HepG2 (cell line): ENCODE results near the gene HPCAL1. TPM values are rescaled to one million over a fixed set of nuclear protein-coding genes. Genes with fewer than 3 reads are reported as not detected.
A peak's percentile ranks its signal among the peaks of the same experiment; 100 is the strongest.

Experiments used
- ATAC-seq: fragments of 200-7000 bp; cut with Tn5 transposase; 3 replicates; pipeline ENCODE4 v1.9.1; 2020; ENCODE audit warnings: mild to moderate bottlenecking, moderate library complexity
- BruUV-seq: library from RNA; stranded (reverse); fragments of 400-500 nt; replicated peaks from 2 replicates; lab custom pipeline; 2021; lab: Mats Ljungman, UMichigan
- CTCF ChIA-PET: fragments of 300-600 bp; formaldehyde crosslinking; extraction: SDS; loops from one replicate; lab custom pipeline; 2021; ENCODE audit warnings: low total read pairs, inconsistent platforms, low intra/inter-chr PET ratio; lab: Yijun Ruan, JAX
- POLR2A ChIA-PET: fragments of 350-600 bp; sonication (Branson Sonifier 250); formaldehyde crosslinking; loops from one replicate; lab custom pipeline; 2020; ENCODE audit warnings: antibody characterized with exemption, inconsistent platforms; lab: Yijun Ruan, JAX
- DNase-seq: peaks from one replicate; pipeline ENCODE4 v3.0.0-alpha.2; 2015; ENCODE audit warnings: low spot score
- FAIRE-seq: peaks from 3 replicates; lab custom pipeline; 2011; peaks lifted over from hg19 to GRCh38; lab: Jason Lieb, UNC
- H2AFZ ChIP-seq: one replicate; pipeline ENCODE4 v1.6.1; 2011; ENCODE audit warnings: low read length, inconsistent platforms
- H3K27ac ChIP-seq: fragments of 300-600 bp; 3 replicates; pipeline ENCODE4 v1.8.0; 2011; ENCODE audit warnings: mixed run types, mild to moderate bottlenecking, mixed read lengths, low read length, inconsistent platforms; ENCODE audit not compliant: insufficient read depth; ENCODE audit errors: extremely low read length
- H3K27me3 ChIP-seq, 2 experiments: fragments of 200-600 bp in 1 of 2; 2 replicates in 1 of 2; 3 replicates in 1 of 2; pipeline versions ENCODE4 v1.6.0 to v1.8.0; 2011; ENCODE audit warnings: low read length in 2 of 2, mild to moderate bottlenecking in 2 of 2, moderate library complexity in 2 of 2, inconsistent platforms in 1 of 2; ENCODE audit not compliant: insufficient read depth in 2 of 2, control insufficient read depth in 1 of 2
- H3K36me3 ChIP-seq, 2 experiments: fragments of 200-600 bp in 1 of 2; replicated peaks in 1 of 2; 2 replicates in 1 of 2; 3 replicates in 1 of 2; pipeline versions ENCODE4 v1.5.1 to v1.8.0; 2011; ENCODE audit warnings: low read length in 2 of 2, inconsistent platforms in 1 of 2; ENCODE audit not compliant: insufficient read depth in 2 of 2, control insufficient read depth in 1 of 2
- H3K4me1 ChIP-seq: 2 replicates; pipeline ENCODE4 v1.5.1; 2012; ENCODE audit warnings: low read length, inconsistent platforms; ENCODE audit not compliant: insufficient read depth
- H3K4me2 ChIP-seq: 2 replicates; pipeline ENCODE4 v1.6.0; 2011; ENCODE audit warnings: low read depth, low read length, inconsistent platforms
- H3K4me3 ChIP-seq, 3 experiments: fragments of 200-600 bp in 1 of 3; sonication (generic), shearing (Covaris generic) in 1 of 3; replicated peaks in 1 of 3; 2 replicates each; pipeline ENCODE4 v1.5.1; 2011 to 2016; ENCODE audit warnings: low read length in 3 of 3, inconsistent platforms in 2 of 3, low read depth in 2 of 3, mild to moderate bottlenecking in 2 of 3, control low read depth in 1 of 3, mixed read lengths in 1 of 3; ENCODE audit not compliant: insufficient read depth in 1 of 3
- H3K79me2 ChIP-seq: one replicate; pipeline ENCODE4 v1.6.1; 2011; ENCODE audit warnings: low read length, inconsistent platforms; ENCODE audit not compliant: insufficient read depth
- H3K9ac ChIP-seq: 2 replicates; pipeline ENCODE4 v1.6.0; 2011; ENCODE audit warnings: mild to moderate bottlenecking, low read depth, low read length, inconsistent platforms; ENCODE audit not compliant: insufficient read depth
- H3K9me3 ChIP-seq: 2 replicates; pipeline ENCODE4 v1.5.1; 2012; ENCODE audit warnings: mild to moderate bottlenecking, low read length
- H4K20me1 ChIP-seq: 2 replicates; pipeline ENCODE4 v1.6.0; 2011; ENCODE audit warnings: inconsistent platforms, mild to moderate bottlenecking, low read length, moderate library complexity; ENCODE audit not compliant: insufficient read depth
- ARNT2 ChIP-seq: sonication (generic); formaldehyde crosslinking; IDR thresholded peaks from 2 replicates; pipeline ENCODE4 v1.8.0; 2022; ENCODE audit warnings: mild to moderate bottlenecking, low read depth, missing genetic modification reagents, moderate library complexity
- ATF1 ChIP-seq: IDR thresholded peaks from 2 replicates; pipeline ENCODE4 v1.6.1; 2016; ENCODE audit warnings: mild to moderate bottlenecking, control low read depth
- BCL3 ChIP-seq: sonication (generic); formaldehyde crosslinking; IDR thresholded peaks from 2 replicates; pipeline ENCODE4 v1.5.1; 2020; ENCODE audit warnings: mild to moderate bottlenecking, missing genetic modification reagents, moderate library complexity
- BORCS8-MEF2B ChIP-seq: sonication (generic); formaldehyde crosslinking; IDR thresholded peaks from 2 replicates; pipeline ENCODE4 v1.8.0; 2022; ENCODE audit warnings: mild to moderate bottlenecking, missing genetic modification reagents
- CHCHD3 ChIP-seq: sonication (generic); formaldehyde crosslinking; IDR thresholded peaks from 2 replicates; pipeline ENCODE4 v1.8.0; 2022; ENCODE audit warnings: mild to moderate bottlenecking, missing genetic modification reagents, moderate library complexity
- GLI4 ChIP-seq: sonication (generic); formaldehyde crosslinking; IDR thresholded peaks from 2 replicates; pipeline ENCODE4 v1.5.1; 2020; ENCODE audit warnings: missing genetic modification reagents, mild to moderate bottlenecking, moderate library complexity, borderline replicate concordance
- HNRNPLL ChIP-seq: fragments of 200-400 bp; formaldehyde crosslinking; IDR thresholded peaks from 2 replicates; pipeline ENCODE4 v1.6.1; 2017; ENCODE audit warnings: mild to moderate bottlenecking, low read depth, low read length; ENCODE audit not compliant: poor library complexity, severe bottlenecking
- HOXA3 ChIP-seq: sonication (generic); formaldehyde crosslinking; IDR thresholded peaks from 2 replicates; pipeline ENCODE4 v1.5.0; 2020; ENCODE audit warnings: missing genetic modification reagents
- KDM4B ChIP-seq: sonication (generic); formaldehyde crosslinking; IDR thresholded peaks from 2 replicates; pipeline ENCODE4 v1.4.0; 2020; ENCODE audit warnings: missing genetic modification reagents
- MBD4 ChIP-seq: IDR thresholded peaks from 2 replicates; pipeline ENCODE4 v1.6.1; 2012; ENCODE audit warnings: low read length, inconsistent platforms, borderline replicate concordance
- MLLT10 ChIP-seq: sonication (generic); formaldehyde crosslinking; IDR thresholded peaks from 2 replicates; pipeline ENCODE4 v1.4.0; 2020; ENCODE audit warnings: missing genetic modification reagents
- NAIF1 ChIP-seq: sonication (generic); formaldehyde crosslinking; IDR thresholded peaks from 2 replicates; pipeline ENCODE4 v1.5.0; 2020; ENCODE audit warnings: mild to moderate bottlenecking, missing genetic modification reagents, borderline replicate concordance
- TCF7L2 ChIP-seq: IDR thresholded peaks from 2 replicates; pipeline ENCODE4 v1.6.1; 2011; ENCODE audit warnings: mild to moderate bottlenecking, low read depth, low read length, moderate library complexity
- ZNF563 ChIP-seq: sonication (generic); formaldehyde crosslinking; IDR thresholded peaks from 2 replicates; pipeline ENCODE4 v1.8.0; 2022; ENCODE audit warnings: mild to moderate bottlenecking, moderate library complexity, missing genetic modification reagents
- ZNF761 ChIP-seq: sonication (generic); formaldehyde crosslinking; conservative IDR thresholded peaks from 2 replicates; pipeline ENCODE4 v1.4.0; 2020; ENCODE audit warnings: mild to moderate bottlenecking, missing genetic modification reagents
- ZZZ3 ChIP-seq: sonication (generic); formaldehyde crosslinking; IDR thresholded peaks from 2 replicates; pipeline ENCODE4 v1.4.0; 2020; ENCODE audit warnings: missing genetic modification reagents, mild to moderate bottlenecking, borderline replicate concordance
- WGBS: methylation state at CpG from one replicate; pipeline ENCODE4 v1.1.6; 2017; ENCODE audit warnings: low lambda C conversion rate; 5-methylcytosine and 5-hydroxymethylcytosine counted together
- in situ Hi-C: cut with HindIII; loops from 2 replicates; pipeline ENCODE4 v1.10.0; 2017; ENCODE audit warnings: low pct_unique_long_range_greater_than_20kb; ENCODE audit not compliant: extremely low pct_ligation_motif_present
- intact Hi-C: fragments of 100-400 bp; cut with micrococcal nuclease; formaldehyde crosslinking; loops from one replicate; pipeline ENCODE4 v1.10.0; 2022; ENCODE audit not compliant: unreplicated experiment
- polyA plus RNA-seq, 8 experiments: library from polyadenylated mRNA; depleted of rRNA in 3 of 8; stranded (reverse) in 7 of 8; unstranded in 1 of 8; fragments of >200 nt; fragmentation: Illumina TruSeq in 4 of 8; extraction: Trizol in 4 of 8; gene quantifications; 2 replicates each; pipeline versions ENCODE4 v1.2.1 to v1.2.3, GENCODE V29; 2011 to 2016; ENCODE audit warnings: low read depth in 4 of 8, missing spikeins in 1 of 8, mixed read lengths in 1 of 8; ENCODE audit not compliant: insufficient read depth in 1 of 8
- total RNA-seq, 5 experiments: library from RNA; depleted of rRNA; stranded (reverse); fragments of >200 nt; fragmentation: Illumina TruSeq; extraction: Trizol; gene quantifications; 2 replicates each; pipeline ENCODE4 v1.2.3, GENCODE V29; 2016; ENCODE audit warnings: low read depth in 1 of 5

Gene HPCAL1
- total and polyA plus RNA-seq, 2 of the 13 experiments (the other 11 are each of a cell fraction or from before 2014, with no cell fraction given) = 29.5 to 29.9 TPM

- peaks cover 4 to 6% of the 10 kb centered on the region in 2 experiments; a peak in 3 of 5 replicates for H3K36me3 ChIP-seq
- no peak for FAIRE-seq
- peak; percentile 14; the same call in 1 of the 3 replicates for ATAC-seq
- POLR2A ChIA-PET = no interaction called here
- H2AFZ ChIP-seq = no peak overlapping the region
- peaks cover 7% of the 10 kb centered on the region; the same call in 1 of the 2 replicates for H4K20me1 ChIP-seq
- no peak overlapping the region for H3K27ac ChIP-seq
- no peak overlapping the region for H3K4me2 ChIP-seq
- H3K4me1 ChIP-seq = peaks cover 17% of the 10 kb centered on the region
- in situ Hi-C loops = no loop called here
- 77% methylated on average over 24 of the region's 24 CpGs for WGBS
- no TSS peak for BruUV-seq
- no peak overlapping the region for H3K9ac ChIP-seq
- peaks cover 5% of the 10 kb centered on the region for H3K79me2 ChIP-seq
- CTCF ChIA-PET = interaction anchor here (0.7 kb wide), 1 partner anchor 131 kb away, joined by 3 read pairs; no protein-coding TSS in a partner anchor
- intact Hi-C loops = no loop called here
- no peaks in the 10 kb centered on the region for H3K9me3 ChIP-seq
- no peaks in the 10 kb centered on the region for H3K27me3 ChIP-seq
- no peak overlapping the region for H3K4me3 ChIP-seq
- DNase-seq = no peak
- TF ChIP-seq ZNF563 (CRISPR knock-in tag) = no peak
- no peak for TF ChIP-seq KDM4B (CRISPR knock-in tag)
- no peak for TF ChIP-seq CHCHD3 (CRISPR knock-in tag)
- TF ChIP-seq GLI4 (CRISPR knock-in tag) = no peak
- TF ChIP-seq ZZZ3 (CRISPR knock-in tag) = no peak
- TF ChIP-seq BCL3 (CRISPR knock-in tag) = no peak
- TF ChIP-seq MLLT10 (CRISPR knock-in tag) = no peak
- TF ChIP-seq MBD4 = no peak
- no peak for TF ChIP-seq TCF7L2
- 0 out of 2 replicates have a peak, but pooled peaks have one; percentile 14 for TF ChIP-seq HOXA3 (CRISPR knock-in tag)
- TF ChIP-seq ATF1 (CRISPR knock-in tag) = no peak
- no peak for TF ChIP-seq ARNT2 (CRISPR knock-in tag)
- TF ChIP-seq ZNF761 = no peak
- TF ChIP-seq NAIF1 (CRISPR knock-in tag) = no peak
- 0 out of 2 replicates have a peak, but pooled peaks have one; percentile 21 for TF ChIP-seq BORCS8-MEF2B (CRISPR knock-in tag)
- TF ChIP-seq HNRNPLL = no peak
These were observed 54.8 kb downstream of the HPCAL1 start for GRCh38 chr2:10357193-10358169.
